Upper lobe of right lung (tissue), 1 donor: ENCODE data around the gene USP54. TPM values are rescaled to one million over a fixed set of nuclear protein-coding genes. Genes with fewer than 3 reads are reported as not detected.

ENCODE experiments used
- ATAC-seq: fragments of 200-7000 bp; cut with Tn5 transposase; one replicate; pipeline ENCODE4 v1.9.1; 2020; ENCODE audit warnings: mild to moderate bottlenecking, moderate library complexity
- DNase-seq: peaks from one replicate; pipeline ENCODE4 v3.0.0-alpha.2; 2020
- H3K27ac ChIP-seq: fragments of 200-600 bp; one replicate; pipeline ENCODE4 v1.8.0; 2022
- H3K27me3 ChIP-seq: fragments of 200-600 bp; one replicate; pipeline ENCODE4 v1.8.0; 2022; ENCODE audit warnings: mild to moderate bottlenecking
- H3K36me3 ChIP-seq: fragments of 200-600 bp; one replicate; pipeline ENCODE4 v1.8.0; 2022
- H3K4me1 ChIP-seq: fragments of 200-600 bp; one replicate; pipeline ENCODE4 v1.8.0; 2022
- H3K4me3 ChIP-seq: fragments of 200-600 bp; one replicate; pipeline ENCODE4 v1.8.0; 2022; ENCODE audit warnings: mild to moderate bottlenecking
- H3K9me3 ChIP-seq: fragments of 200-600 bp; one replicate; pipeline ENCODE4 v1.8.0; 2022
- CTCF ChIP-seq: fragments of 200-600 bp; IDR thresholded peaks from one replicate; pipeline ENCODE4 v1.8.0; 2022; ENCODE audit warnings: antibody characterized with exemption
- intact Hi-C: fragments of 100-400 bp; cut with DNase I; formaldehyde crosslinking; loops from one replicate; pipeline ENCODE4 v1.11.0; 2022
- total RNA-seq: library from RNA; stranded (reverse); fragmentation: NEBNext Ultra II Directional; extraction: Animal tissue kit (Norgen Biotek cat#: 25700); gene quantifications from one replicate; pipeline ENCODE4 v1.2.1, GENCODE V29; 2021
- donor health status: DM: no; HTN: yes; CAD: no; lungs with severe emphysema.

Gene USP54
- total RNA-seq, 1 donor from 2014 or later: 114 TPM

GRCh38 chr10:73629165-73629564, 38.0 kb upstream of the USP54 start:
- ATAC-seq (no peak), DNase-seq (no peak)
- H3K27me3 ChIP-seq: no peaks in the 10 kb centered on the region
- H3K9me3 ChIP-seq: no peaks in the 10 kb centered on the region
- no peak overlapping the region for H3K27ac ChIP-seq
- no peak for TF ChIP-seq CTCF
- no peak overlapping the region for H3K4me3 ChIP-seq
- no peaks in the 10 kb centered on the region for H3K36me3 ChIP-seq
- intact Hi-C loops: no loop called here
- H3K4me1 ChIP-seq: peaks cover 5% of the 10 kb centered on the region

DNA sequence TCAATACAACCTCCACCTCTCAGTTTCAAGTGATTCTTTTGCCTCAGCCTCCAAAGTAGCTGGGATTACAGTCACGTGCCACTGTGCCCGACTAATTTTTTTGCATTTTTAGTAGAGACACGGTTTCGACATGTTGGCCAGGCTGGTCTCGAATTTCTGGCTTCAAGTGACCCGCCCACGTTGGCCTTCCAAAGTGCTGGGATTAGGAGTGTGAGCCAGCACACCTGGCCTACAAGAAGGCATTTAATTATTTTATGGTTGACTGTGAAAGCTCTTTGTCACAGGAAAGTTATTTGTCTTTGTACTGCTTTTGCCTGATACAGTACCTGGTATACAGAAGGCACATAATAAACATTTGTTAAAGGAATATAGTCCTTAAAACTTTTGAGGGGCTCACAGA, 37.3 kb upstream of the USP54 start:
- H3K27me3 ChIP-seq: no peaks in the 10 kb centered on the region
- H3K36me3 ChIP-seq: no peaks in the 10 kb centered on the region
- H3K4me1 ChIP-seq: peaks cover 5% of the 10 kb centered on the region
- H3K4me3 ChIP-seq: no peak overlapping the region
- no peak for TF ChIP-seq CTCF
- intact Hi-C loops: no loop called here
- DNase-seq (no peak), ATAC-seq (no peak)
- no peak overlapping the region for H3K27ac ChIP-seq
- no peaks in the 10 kb centered on the region for H3K9me3 ChIP-seq

DNA sequence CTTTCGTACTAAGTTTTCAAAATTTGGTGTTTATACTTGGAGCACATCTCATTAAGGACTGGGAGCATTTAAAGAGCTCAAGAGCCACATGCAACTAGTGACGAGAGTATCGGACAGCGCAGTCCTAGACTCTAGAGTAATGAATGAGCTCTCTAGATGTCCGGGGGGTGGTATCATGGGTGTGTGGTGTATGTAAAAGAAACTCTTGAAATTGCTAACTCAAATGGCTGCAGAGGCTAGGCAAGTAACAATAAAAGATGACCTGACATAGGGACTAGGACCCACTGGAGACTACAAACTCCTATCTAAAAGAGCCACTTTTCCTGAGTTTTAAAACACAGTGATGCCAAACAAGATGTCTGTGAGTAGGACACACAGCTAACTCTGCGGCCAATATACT, 36.2 kb upstream of the USP54 start:
- H3K36me3 ChIP-seq: no peaks in the 10 kb centered on the region
- H3K27me3 ChIP-seq: no peaks in the 10 kb centered on the region
- H3K4me3 ChIP-seq: no peak overlapping the region
- intact Hi-C loops: no loop called here
- ATAC-seq (no peak), DNase-seq (no peak)
- no peak overlapping the region for H3K27ac ChIP-seq
- TF ChIP-seq CTCF: no peak
- peaks cover 5% of the 10 kb centered on the region for H3K4me1 ChIP-seq
- H3K9me3 ChIP-seq: no peaks in the 10 kb centered on the region

DNA sequence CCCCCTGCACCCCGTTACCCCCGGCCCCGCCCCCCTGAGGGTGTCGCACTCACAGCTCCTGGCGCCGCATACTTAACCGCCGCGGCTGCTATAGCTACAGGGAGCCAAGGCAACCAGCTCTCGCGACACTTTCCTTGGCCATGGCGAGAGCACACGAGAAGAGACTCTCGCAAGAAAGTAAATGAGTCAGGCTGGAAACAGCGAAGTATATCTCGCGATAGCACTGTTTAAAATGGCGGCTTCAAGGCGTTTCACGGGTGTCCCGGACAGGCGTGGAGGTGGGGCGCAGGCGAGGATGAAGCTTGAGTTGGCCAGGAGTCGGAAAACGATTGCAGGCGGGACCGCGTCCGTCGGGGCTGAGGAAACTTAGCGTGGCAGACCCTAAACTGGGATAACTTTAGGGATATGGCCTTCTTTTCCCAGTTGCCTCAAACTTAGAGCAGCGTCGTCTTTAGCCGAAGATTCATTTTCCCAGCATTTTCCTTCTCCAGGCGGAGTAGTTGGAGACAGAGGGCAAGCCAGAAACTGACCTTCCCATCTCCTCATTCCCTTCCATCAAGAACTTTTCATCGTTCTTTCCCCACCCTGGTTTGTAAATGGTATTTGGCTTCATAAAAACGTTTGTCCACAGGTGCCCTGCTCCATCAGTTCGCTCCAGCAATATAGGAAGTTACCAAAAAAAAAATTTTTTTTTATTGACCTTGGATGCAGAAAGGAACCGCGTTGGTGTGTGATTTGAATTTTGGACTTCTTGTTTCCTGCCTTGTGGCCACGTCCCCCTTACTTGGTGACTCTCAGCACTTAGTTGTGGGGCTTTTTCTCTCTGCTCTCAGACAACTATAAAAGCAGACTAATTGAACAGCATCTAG, 35.0 kb upstream of the USP54 start:
- H3K27me3 ChIP-seq: no peaks in the 10 kb centered on the region
- intact Hi-C loops: no loop called here
- peak overlapping the region; percentile 77 for H3K4me3 ChIP-seq
- DNase-seq: peak; percentile 96
- TF ChIP-seq CTCF: no peak
- no peaks in the 10 kb centered on the region for H3K9me3 ChIP-seq
- peak overlapping the region; percentile 84 for H3K27ac ChIP-seq
- H3K36me3 ChIP-seq: no peaks in the 10 kb centered on the region
- peak; percentile 97 for ATAC-seq
- H3K4me1 ChIP-seq: peaks cover 5% of the 10 kb centered on the region

GRCh38 chr10:73625004-73625883, 34.1 kb upstream of the USP54 start:
- H3K4me1 ChIP-seq: peaks cover 5% of the 10 kb centered on the region
- peak overlapping the region; percentile 84 for H3K27ac ChIP-seq
- no peaks in the 10 kb centered on the region for H3K36me3 ChIP-seq
- peak overlapping the region; percentile 77 for H3K4me3 ChIP-seq
- ATAC-seq: peak; percentile 31
- intact Hi-C loops: no loop called here
- no peaks in the 10 kb centered on the region for H3K27me3 ChIP-seq
- H3K9me3 ChIP-seq: no peaks in the 10 kb centered on the region
- no peak for TF ChIP-seq CTCF
- peak; percentile 68 for DNase-seq
